Transverse colon (tissue), 4 donors: ENCODE data around the gene CKAP5. TPM values are rescaled to one million over a fixed set of nuclear protein-coding genes. Genes with fewer than 3 reads are reported as not detected.
"Not testable (repeated sequence)": the region's sequence is repeated elsewhere in the genome, so short reads cannot be mapped to it uniquely, and the experiment has no call there.

ENCODE experiments used
- DNase-seq: peaks from one replicate; pipeline ENCODE4 v3.0.0-alpha.2; 2019
- H3K27ac ChIP-seq, 4 donors: fragments of 200-600 bp; sonication (generic); 2 replicates each; pipeline ENCODE4 v1.5.1; 2016 to 2018; ENCODE audit warnings: inconsistent platforms in 4 of 4
- H3K27me3 ChIP-seq: fragments of 200-600 bp; sonication (generic); 2 replicates; pipeline ENCODE4 v1.5.1; 2017; ENCODE audit warnings: inconsistent platforms
- H3K36me3 ChIP-seq, 4 donors: fragments of 200-600 bp; sonication (generic); 2 replicates each; pipeline ENCODE4 v1.5.1; 2017 to 2019; ENCODE audit warnings: inconsistent platforms in 4 of 4
- H3K4me1 ChIP-seq, 4 donors: fragments of 200-600 bp; sonication (generic); 2 replicates each; pipeline ENCODE4 v1.5.1; 2017 to 2020; ENCODE audit warnings: inconsistent platforms in 4 of 4
- H3K4me3 ChIP-seq, 4 donors: fragments of 200-600 bp; sonication (generic); 1 replicate in 1 of 4; 2 replicates in 3 of 4; pipeline versions ENCODE4 v1.5.1 to v1.6.1; 2017 to 2019; ENCODE audit warnings: inconsistent platforms in 4 of 4
- H3K9me3 ChIP-seq, 2 donors: fragments of 200-600 bp; sonication (generic); 2 replicates each; pipeline ENCODE4 v1.5.1; 2017 to 2019; ENCODE audit warnings: inconsistent platforms in 2 of 2
- EP300 ChIP-seq: sonication (generic); formaldehyde crosslinking; IDR thresholded peaks from one replicate; pipeline ENCODE4 v1.6.1; 2017; ENCODE audit warnings: antibody characterized with exemption, low read depth
- POLR2A ChIP-seq: fragments of 450-650 bp; IDR thresholded peaks from one replicate; pipeline ENCODE4 v1.6.1; 2016; ENCODE audit warnings: antibody characterized with exemption, mild to moderate bottlenecking, moderate library complexity
- POLR2AphosphoS5 ChIP-seq, 3 donors: sonication (generic); formaldehyde crosslinking; IDR thresholded peaks; one replicate each; pipeline ENCODE4 v1.6.1; 2016; ENCODE audit warnings: antibody characterized with exemption in 3 of 3
- WGBS, 2 donors: methylation state at CpG; one replicate each; pipeline ENCODE4 v1.1.5; 2018; ENCODE audit warnings: low coverage in 1 of 2; 5-methylcytosine and 5-hydroxymethylcytosine counted together
- in situ Hi-C, 4 donors: fragments of 200-750 bp; cut with MboI; loops; one replicate each; pipeline versions ENCODE4 v1.15.0 to v1.15.1; 2017; ENCODE audit warnings: low sequenced_read_pairs in 3 of 4, low pct_ligation_motif_present in 1 of 4, low pct_unique_long_range_greater_than_20kb in 1 of 4
- intact Hi-C: fragments of 100-400 bp; cut with DNase I; formaldehyde crosslinking; loops from one replicate; pipeline ENCODE4 v1.15.1; 2023; ENCODE audit warnings: low total_unique reads
- total RNA-seq, 4 donors: library from RNA; depleted of rRNA; stranded (reverse); fragments of >200 nt; gene quantifications; one replicate each; pipeline ENCODE4 v1.1.0, GENCODE V29; 2016
- TF ChIP-seq, protein P1 (sequence below), 5 experiments: fragments of 200-600 bp in 3 of 5; fragments of 450-650 bp in 2 of 5; sonication (generic) in 3 of 5; IDR thresholded peaks; 1 replicate in 2 of 5; 2 replicates in 3 of 5; pipeline ENCODE4 v1.5.1; 2016 to 2017; ENCODE audit warnings: antibody characterized with exemption in 5 of 5, inconsistent platforms in 3 of 5, mild to moderate bottlenecking in 2 of 5, moderate library complexity in 1 of 5

Gene CKAP5
- total RNA-seq, 4 donors from 2014 or later, result 9.7 to 32.2 (median 28.1) TPM

DNA sequence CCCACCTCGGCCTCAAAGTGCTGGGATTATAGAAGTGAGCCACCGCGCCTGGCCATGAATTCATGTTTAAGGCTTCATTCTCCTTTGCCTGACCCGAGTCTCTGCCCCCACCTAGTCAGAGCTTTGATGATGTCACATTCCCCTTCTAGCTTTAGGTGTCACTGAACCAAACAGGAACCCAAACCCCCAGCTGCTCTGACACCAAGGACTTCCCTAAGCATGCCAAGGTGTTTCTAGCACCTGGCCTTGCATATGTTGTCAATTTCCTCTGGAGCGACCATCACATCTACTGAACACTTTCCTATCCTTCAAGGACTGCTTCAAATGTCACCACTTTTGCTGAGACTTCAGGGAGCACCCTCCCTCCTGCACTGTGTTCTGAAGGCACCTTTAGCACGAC, 124.8 kb downstream of the CKAP5 start:
- Histone ChIP-seq H3K4me3 (no peak overlapping the region), H3K4me1 (peaks cover 0 to 12% (median 5%) of the 10 kb centered on the region in 4 donors), H3K27ac (no peak overlapping the region), H3K27me3 (no peaks in the 10 kb centered on the region), H3K36me3 (no peaks in the 10 kb centered on the region), H3K9me3 (no peaks in the 10 kb centered on the region)
- intact Hi-C loops (no loop called here), in situ Hi-C loops (no loop called here)
- DNase-seq, result no peak
- WGBS, 2 donors, result 79% methylated on average over 6 of the region's 6 CpGs
- TF ChIP-seq EP300 (no peak), POLR2AphosphoS5 (IDR thresholded peaks at IDR 0.05) (no peak), POLR2A (no peak)
- TF ChIP-seq, protein P1, sequence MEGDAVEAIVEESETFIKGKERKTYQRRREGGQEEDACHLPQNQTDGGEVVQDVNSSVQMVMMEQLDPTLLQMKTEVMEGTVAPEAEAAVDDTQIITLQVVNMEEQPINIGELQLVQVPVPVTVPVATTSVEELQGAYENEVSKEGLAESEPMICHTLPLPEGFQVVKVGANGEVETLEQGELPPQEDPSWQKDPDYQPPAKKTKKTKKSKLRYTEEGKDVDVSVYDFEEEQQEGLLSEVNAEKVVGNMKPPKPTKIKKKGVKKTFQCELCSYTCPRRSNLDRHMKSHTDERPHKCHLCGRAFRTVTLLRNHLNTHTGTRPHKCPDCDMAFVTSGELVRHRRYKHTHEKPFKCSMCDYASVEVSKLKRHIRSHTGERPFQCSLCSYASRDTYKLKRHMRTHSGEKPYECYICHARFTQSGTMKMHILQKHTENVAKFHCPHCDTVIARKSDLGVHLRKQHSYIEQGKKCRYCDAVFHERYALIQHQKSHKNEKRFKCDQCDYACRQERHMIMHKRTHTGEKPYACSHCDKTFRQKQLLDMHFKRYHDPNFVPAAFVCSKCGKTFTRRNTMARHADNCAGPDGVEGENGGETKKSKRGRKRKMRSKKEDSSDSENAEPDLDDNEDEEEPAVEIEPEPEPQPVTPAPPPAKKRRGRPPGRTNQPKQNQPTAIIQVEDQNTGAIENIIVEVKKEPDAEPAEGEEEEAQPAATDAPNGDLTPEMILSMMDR (IDR thresholded peaks at IDR 0.05), result no peak

DNA sequence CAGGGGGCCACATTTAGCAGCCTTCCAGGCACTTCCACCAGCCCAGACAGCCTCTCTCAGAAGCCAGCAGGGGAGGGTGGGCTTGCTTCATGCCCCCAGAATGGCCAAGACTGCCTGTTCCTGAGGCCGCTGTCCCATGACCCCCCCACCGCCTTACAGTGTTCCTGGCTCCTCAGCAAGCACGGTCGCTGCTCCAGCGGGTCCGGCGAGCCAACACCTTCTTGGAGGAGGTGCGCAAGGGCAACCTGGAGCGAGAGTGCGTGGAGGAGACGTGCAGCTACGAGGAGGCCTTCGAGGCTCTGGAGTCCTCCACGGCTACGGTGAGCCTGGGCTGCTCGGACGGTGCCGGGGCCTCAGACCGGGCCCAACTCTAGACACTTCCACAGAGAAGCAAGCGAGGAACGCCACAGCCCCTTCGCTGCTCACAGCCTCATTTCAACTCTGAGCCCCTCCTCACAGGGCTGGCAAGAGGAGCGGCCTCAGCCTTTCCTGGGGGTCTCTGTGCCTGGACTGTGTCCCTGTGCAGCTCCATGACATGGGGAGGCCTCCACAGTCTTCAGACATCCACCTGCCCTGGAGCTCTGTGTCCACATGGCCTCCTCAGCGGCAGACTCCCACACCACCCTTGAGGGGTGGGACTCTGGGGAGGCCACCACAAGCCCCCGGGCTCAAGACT, 126.4 kb downstream of the CKAP5 start:
- Histone ChIP-seq H3K27me3 (no peaks in the 10 kb centered on the region), H3K4me1 (peaks cover 0 to 12% (median 5%) of the 10 kb centered on the region in 4 donors), H3K9me3 (no peaks in the 10 kb centered on the region), H3K36me3 (no peaks in the 10 kb centered on the region), H3K27ac (no peak overlapping the region), H3K4me3 (no peak overlapping the region)
- in situ Hi-C loops, result no loop called here
- WGBS, 2 donors, result 80 to 88% methylated on average over 4 to 25 of the region's 25 CpGs
- DNase-seq, result no peak
- TF ChIP-seq, protein P1 (IDR thresholded peaks at IDR 0.05), result no peak
- TF ChIP-seq POLR2A, result no peak
- TF ChIP-seq EP300, result no peak
- TF ChIP-seq POLR2AphosphoS5 (IDR thresholded peaks at IDR 0.05), result no peak
- intact Hi-C loops, result no loop called here

DNA sequence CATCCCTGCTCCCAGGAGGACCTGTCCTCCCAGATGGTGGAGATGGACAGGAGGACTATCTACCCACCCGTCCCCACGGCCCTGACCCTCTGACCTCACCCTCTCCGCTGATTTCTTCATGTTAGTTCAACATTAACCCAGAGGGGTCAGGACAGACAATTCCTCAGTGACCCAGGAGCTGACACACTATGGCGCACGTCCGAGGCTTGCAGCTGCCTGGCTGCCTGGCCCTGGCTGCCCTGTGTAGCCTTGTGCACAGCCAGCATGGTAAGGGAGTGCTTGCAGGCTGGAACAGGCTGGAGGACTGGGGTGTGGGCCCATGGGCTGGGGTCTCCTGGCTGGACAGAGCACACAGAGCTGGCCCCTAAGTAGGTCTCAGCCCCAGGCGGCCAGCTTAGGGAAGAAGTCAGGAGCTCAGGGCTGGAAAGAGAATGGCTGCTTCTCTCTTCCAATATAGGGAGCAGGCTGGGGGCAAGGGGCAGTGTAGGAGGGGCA, 127.0 kb downstream of the CKAP5 start, which contains the start of gene F2:
F2 (plus strand) TSS at position 166 of the 495 bp plus-strand sequence; CDS start at position 189, 23 bp downstream.
- in situ Hi-C loops, result no loop called here
- TF ChIP-seq EP300, result no peak
- TF ChIP-seq, protein P1 (IDR thresholded peaks at IDR 0.05), result no peak
- TF ChIP-seq POLR2AphosphoS5 (IDR thresholded peaks at IDR 0.05), result no peak
- no peak for TF ChIP-seq POLR2A
- Histone ChIP-seq H3K9me3 (no peaks in the 10 kb centered on the region), H3K27me3 (no peaks in the 10 kb centered on the region), H3K27ac (peak within 1 kb of the TSS in 3 of 4 donors; percentile 49 to 59 (median 51)), H3K4me1 (peaks cover 0 to 12% (median 5%) of the 10 kb centered on the region in 4 donors), H3K4me3 (no peak within 1 kb of the TSS), H3K36me3 (no peaks in the 10 kb centered on the region)
- 66% methylated on average over 7 of the region's 7 CpGs; no CpG with 5 or more reads in 1 of the 2 donors for WGBS, 2 donors
- DNase-seq, result no peak
- intact Hi-C loops, result no loop called here

DNA sequence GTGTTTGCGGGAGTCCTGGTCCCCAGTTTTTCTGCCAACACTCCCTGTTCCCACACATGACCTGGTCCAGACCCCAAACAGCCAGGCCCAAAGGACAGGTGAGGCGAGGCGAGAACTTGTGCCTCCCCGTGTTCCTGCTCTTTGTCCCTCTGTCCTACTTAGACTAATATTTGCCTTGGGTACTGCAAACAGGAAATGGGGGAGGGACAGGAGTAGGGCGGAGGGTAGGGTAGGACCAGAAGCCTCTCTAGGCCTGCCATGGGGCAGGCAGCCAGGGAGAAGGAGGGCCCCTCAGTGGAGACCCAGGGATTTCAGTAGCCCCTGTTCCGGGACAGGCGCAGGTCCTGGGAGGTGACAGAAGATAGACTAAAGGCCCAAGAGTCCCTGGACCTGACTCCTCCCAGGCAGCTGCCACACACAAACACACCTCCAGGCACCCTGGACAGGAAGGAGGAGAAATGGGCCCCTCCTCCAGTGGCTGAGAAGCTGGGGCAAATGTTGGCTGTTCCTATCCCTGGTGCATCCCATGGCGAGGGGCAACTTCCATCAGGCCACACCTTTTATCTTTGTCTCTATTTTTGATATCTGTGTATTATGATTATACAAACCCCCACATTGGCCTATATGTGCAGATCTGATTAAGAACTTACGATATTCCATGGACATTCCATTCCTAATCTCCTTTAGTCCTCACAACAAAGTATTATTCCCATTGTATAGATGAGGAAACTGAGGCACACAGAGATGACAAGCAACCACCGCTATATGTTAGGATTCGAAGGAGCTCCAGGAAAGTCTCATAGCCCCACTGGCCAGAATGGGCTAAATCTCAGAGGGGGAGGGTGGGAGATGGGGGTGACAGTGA, 127.7 kb downstream of the CKAP5 start:
- DNase-seq, result peak; percentile 51

DNA sequence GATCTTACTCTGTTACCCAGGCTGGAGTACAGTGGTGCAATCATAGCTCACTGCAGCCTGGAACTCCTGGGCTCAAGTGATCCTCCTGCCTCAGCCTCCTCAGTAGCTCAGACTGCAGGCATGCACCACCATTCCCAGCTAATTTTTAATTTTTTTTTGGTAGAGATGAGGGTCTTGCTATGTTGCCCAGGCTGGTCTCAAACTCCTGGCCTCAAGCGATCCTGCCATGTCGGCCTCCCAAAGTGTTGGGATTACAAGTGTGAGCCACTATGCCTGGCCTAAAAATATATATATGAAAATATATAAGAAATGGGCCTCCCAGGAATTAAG, 128.3 kb downstream of the CKAP5 start:
- H3K9me3 ChIP-seq, intact Hi-C loops, H3K36me3 ChIP-seq, H3K27me3 ChIP-seq, DNase-seq, H3K4me3 ChIP-seq, in situ Hi-C loops: not testable (repeated sequence)
- H3K27ac ChIP-seq, result peak overlapping the region in 3 of 4 donors; percentile 49 to 59 (median 51)
- H3K4me1 ChIP-seq, result peaks cover 0 to 12% (median 5%) of the 10 kb centered on the region in 4 donors
- 89 to 100% methylated on average over 2 of the region's 2 CpGs for WGBS, 2 donors

More for the DNA sequence above, 127.7 kb downstream of the CKAP5 start:
- no peaks in the 10 kb centered on the region for H3K9me3 ChIP-seq
- H3K27me3 ChIP-seq, result no peaks in the 10 kb centered on the region
- peak overlapping the region in 3 of 4 donors; percentile 49 to 59 (median 51) for H3K27ac ChIP-seq
- 58 to 93% methylated on average over 3 to 11 of the region's 11 CpGs for WGBS, 2 donors
- intact Hi-C loops (no loop called here), in situ Hi-C loops (no loop called here)
- H3K36me3 ChIP-seq, result no peaks in the 10 kb centered on the region
- TF ChIP-seq, protein P1 (IDR thresholded peaks at IDR 0.05), result no peak
- peak; percentile 60 for TF ChIP-seq POLR2A
- TF ChIP-seq POLR2AphosphoS5 (IDR thresholded peaks at IDR 0.05), result peak in 1 of 3 donors; percentile 8
- H3K4me1 ChIP-seq, result peaks cover 0 to 12% (median 5%) of the 10 kb centered on the region in 4 donors
- no peak overlapping the region for H3K4me3 ChIP-seq
